HG03196 (cell line): Measurements from ENCODE around the gene DOCK1.

ENCODE experiments used
- ATAC-seq: cut with Tn5 transposase; IDR thresholded peaks from one replicate; pipeline ENCODE4 v1.9.1; 2021; ENCODE audit not compliant: unreplicated experiment

The DOCK1 gene

DNA sequence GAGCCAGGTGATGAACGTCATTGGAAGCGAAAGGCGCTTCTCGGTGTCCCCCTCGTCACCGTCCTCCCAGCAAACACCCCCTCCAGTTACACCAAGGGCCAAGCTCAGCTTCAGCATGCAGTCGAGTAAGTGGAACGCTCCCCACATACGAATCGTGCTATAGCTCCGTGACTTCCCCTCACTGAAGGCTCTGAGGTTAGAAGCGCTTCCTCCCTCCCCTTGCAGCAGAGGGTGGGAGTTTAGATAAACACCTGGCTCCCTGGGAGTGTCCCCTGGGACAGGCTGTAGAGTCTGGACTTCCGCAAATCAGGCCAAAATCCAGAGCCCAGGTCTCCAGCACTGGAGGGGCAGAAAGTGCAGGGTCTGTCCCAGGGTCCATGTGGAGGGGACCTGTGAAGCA is 538.9 kb downstream of the DOCK1 start:
- no peak for ATAC-seq

DNA sequence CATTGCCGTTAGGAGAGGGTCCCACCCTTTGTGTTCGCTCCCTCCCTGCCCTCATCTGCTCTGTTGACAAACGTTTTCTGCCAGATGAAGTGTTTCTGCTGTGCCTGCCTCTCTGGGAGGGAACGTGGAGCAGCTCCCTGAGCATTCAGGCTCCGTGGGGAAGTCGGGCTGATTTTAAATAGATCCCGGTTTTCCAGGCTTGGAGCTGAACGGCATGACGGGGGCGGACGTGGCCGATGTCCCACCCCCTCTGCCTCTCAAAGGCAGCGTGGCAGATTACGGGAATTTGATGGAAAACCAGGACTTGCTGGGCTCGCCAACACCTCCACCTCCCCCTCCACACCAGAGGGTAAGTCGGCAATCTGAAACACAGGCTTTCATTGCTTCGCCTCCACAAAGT is 542.0 kb downstream of the DOCK1 start:
- ATAC-seq: no peak

DNA sequence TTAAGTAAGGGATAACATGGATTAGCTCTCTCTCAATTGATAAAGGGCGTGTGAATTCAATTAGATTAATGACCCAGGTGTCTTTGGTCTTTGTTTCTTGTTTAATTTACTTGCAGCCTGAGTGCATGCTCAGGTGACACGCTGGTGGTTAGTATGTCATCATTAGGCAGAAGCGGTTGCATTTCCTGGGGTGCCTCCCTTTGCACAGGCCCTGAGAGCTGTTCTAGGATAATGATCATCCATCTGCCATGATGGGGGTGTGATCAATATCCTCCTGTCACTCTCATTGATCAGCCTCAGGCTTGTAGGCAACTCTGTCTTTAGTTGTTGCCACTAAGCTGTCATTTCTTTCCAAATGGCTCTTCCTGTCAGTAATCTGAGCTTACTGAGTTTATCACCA is 544.3 kb downstream of the DOCK1 start:
- ATAC-seq: no peak

DNA sequence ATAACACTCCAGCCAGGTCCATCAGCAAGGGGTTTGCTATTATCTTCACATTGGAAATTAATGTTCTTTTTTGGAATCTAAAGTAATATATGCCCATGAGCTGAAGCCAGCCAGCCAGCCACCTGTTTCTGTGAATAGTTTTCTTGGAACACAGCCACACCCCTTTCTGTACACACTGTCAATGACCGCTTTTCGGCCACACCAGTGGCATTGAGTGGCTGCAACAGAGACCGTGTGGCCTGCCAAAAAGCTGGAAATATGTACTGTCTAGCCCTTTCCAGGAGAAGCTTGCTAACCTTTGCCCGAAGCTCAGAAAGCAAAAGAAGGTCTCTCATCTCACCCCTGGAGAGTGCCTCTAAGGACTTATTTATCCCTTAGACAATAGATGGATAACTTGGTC is 545.4 kb downstream of the DOCK1 start:
- no peak for ATAC-seq

DNA sequence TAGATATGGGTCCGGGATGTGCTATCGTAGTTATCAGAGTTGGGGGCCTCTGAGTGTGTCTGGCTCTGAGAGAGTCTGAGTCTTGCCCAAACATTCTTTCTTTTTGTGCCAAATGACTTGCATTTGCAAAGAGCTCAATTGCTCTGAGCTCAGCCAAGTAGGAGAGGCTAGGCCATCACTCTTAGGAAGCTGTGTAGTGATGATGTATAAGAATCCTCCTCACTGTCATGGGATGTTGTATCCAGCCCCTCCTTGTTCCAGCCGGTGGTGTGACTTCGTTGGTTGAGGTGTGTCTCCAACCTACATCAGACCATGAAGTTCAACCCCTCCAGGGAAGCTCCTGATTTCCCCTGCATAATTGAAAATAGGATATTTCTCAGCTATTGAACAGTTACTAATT is 546.4 kb downstream of the DOCK1 start:
- no peak for ATAC-seq

DNA sequence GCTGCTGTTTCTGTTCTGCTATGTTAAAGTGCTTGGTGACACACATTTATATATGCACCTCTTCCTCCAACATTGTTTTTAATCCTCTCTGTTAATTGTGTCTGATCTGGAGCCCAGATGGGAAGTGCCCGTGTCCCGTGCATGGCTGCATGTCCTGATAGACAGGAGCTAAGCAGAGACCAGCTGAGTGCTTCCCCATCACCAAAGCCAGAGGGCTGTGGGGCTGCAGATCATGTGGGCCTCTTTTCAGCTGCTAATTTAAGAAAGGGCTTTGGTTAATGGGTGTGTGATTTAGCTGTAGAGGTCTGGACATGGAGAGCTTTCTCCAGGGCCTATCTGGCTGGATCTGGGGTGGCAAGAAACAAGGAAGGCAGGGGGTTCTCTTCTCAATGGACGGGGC is 547.3 kb downstream of the DOCK1 start:
- ATAC-seq: no peak

DNA sequence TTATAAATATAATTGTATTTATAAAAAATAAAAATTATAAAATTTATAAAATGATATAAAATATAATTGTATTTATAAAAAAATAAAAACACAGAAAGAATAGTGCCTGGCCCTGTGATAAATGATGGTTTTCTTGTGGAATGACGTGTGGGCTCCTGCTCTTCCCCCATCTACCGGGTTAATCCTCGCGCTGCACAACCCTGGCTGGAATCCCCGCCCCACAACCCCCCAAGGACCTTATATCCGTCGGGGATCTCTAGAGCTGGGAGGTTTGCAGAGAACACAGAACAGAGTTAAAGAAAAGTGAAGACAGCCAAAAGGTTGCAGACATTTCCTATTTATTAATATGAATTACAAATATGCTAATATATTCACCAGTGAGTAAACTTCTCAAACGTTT is 548.5 kb downstream of the DOCK1 start:
- no peak for ATAC-seq

DNA sequence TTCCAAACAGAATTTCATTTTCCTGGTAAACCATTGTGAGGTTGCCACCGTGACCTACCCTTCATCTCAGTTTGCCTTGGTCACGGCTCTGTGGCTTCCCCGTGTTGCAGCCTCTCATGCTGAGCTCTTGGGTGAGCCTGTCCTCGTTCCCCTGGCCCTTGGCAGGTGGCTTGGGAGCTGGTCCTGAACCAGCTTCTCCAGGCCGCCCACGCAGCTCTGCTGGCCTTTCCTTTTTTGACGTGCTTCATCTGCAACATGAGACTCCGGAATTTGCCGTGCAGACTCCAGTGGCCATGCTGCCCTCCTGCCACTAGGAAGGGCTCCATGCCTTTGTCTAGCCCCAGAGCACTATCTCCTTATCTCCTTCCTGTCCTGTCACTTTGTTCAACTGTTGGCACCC is 550.9 kb downstream of the DOCK1 start:
- ATAC-seq: no peak

DNA sequence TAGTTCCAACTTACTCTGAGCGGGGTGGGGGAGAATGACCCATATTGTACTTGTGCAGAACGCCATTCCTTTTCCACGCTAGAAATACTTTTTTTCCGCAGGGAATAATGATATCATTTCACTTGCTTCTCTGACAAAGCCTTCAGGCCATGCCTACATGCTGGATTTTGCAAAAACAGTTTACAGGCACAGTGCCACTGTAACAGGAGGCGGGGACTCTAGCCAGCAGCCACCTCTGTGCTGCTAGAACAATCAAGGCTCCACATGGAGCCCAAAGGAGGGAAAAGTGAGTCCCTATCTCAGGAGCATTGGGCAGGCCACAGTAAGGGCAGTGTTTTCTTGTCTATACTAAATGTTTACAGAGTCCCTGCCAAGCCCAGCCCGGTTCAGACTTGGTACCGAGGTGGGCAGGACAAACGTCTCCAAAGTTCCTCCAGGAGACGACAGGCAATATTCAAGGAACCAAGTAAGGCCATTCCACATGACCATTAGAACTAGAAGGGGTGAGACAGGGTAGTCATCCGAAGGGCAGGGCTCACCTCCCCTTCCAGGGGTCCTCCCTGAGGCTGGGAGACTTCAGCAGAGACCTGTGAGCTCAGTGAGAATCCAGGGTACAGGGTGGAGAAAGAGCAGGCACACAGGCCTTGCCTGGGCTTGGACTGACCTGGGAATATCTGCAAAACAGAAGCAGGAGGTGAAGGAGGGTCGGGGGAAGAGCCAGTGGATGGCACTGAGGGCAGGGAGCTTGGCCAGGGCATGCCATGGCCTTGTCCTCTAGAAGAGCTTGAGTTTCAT is 553.0 kb downstream of the DOCK1 start:
- no peak for ATAC-seq

DNA sequence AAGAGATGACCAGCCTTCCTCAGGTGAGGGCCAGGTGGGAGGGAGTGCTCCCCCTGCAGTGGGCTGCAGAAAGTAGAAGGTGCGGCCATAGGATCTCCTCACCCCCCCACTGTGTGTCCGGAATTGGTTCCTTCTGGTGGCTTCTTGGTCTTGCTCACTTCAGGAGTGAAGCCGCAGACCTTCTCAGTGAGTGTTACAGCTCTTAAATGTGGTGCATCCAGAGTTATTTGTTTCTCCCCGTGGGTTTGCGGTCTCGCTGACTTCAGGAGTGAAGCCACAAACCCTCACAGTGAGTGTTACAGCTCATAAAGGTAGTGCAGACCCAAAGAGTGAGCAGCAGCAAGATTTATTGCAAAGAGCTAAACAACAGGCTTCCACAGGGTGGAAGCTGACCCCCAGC is 553.6 kb downstream of the DOCK1 start:
- ATAC-seq: no peak

DNA sequence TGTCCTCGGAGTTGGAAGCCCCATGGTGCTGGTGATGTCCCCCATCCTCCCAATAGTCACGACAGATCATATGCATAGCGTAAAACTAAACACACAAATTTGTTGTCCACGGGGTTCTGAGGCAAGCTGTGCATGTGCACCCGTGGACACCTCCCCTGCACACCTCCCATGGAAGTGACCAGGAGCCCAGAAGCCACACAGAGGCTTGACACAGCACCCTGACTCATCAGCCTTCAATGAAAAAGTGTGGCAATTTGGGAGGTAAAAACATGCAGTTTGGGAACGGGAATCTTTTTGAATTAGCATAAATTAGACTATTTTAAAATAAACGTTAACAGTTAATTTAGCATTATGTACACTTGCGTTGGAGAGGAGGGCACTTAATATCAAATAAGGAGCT is 554.7 kb downstream of the DOCK1 start:
- no peak for ATAC-seq

DNA sequence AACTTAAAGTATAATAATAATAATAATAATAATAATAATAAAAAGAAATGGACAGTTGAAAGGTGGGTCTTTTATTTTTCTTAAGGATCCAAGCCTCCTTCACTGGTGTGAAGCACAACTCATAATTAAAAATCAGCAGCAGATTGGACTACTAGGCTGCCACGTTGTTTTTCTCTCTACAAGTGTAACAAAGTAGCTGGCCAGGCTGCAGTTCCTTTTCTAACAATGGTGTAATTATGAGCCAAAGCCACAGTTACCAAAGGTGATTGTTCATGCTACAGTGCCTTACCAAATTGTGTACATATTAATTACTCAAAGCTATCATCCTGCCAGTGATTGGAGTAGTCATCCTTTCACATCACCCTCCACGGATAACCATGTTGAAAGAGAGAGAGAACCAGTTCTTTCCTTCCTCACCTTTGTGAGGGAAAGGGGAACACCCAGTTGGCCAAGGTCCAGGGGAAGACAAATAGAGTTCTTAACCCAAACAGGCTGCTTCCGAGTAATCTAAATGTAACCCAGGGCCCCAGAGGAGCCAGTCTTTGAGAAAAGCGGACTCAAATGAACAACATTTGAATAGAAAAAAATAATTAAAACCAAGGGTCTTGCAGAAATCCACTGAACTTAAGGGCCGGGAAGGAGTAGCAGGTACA is 557.5 kb downstream of the DOCK1 start:
- ATAC-seq: no peak

DNA sequence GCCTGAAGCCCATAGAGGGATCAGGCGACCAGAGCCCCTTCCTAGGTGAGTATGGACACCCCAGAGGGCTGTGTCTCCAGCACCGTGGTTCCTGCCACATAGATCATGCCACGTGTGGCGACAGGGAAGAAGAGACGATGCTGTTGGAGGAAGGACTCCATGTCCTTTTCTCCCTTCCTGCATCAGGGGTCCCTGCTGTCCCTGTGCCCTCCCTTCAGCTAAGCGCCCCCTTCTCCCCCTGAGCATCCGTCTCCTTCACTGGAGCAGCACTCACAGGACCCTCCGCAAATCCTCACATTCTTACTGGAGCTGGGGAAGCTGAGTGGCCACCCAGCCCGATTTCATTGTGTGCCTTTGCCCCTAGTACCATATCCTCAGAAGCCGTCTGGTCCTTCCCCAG is 558.3 kb downstream of the DOCK1 start:
- ATAC-seq: no peak

DNA sequence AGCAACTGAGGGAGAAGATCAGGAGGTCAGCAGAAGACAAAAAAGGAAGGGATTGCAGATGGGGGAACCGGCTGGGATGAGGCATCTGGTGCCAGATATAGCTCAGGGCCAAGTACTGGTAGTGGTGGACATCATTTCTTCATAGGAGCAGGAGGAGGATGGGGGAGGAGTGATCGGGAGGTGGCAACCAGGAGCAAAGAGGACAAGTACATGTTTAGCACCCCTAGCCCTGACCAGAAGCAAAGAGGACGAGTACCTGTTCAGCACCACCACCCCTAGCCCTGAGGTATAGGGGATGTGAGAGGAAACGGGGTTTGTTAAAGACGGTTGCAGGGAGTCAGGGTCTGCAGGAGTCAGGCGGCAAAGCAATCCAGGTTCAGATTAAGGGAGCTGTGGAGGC is 559.3 kb downstream of the DOCK1 start:
- no peak for ATAC-seq

DNA sequence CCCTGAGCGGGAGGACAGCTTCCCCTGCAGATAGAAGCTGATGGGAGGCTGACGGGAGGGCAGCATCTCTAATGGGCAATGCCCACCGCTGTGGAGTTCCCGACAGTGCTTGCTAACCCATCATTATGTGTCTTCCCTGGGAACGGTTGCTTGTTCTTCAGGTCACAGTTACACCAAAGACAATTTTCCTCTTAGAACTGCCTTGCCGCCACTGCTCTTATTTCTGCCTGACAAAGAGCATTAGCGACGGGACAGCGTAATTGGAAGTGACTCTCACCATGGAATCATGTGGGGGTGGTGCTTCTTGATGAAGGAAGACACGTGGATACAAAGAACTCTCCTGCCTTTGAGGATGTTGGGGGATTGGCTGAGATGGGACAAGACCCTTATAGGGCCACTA is 562.6 kb downstream of the DOCK1 start:
- ATAC-seq: no peak

DNA sequence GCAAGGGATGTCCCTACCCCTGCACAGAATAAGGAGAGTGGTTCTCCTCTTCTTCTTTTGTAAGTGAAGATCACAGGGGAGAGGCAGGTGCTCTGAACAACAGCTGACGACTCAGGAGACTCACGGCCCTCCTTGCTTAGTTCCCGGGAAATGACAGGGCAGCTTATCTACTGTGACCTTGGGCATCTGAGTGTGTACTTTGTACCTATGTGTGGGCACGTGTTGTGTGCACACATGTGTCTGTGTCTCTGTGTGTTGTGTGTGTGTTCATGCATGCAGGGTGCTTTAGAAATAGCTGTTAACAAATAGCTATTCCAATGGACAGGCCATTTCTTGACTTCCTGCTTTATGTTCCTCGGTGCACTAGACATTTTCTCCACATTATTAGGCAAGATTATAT is 563.4 kb downstream of the DOCK1 start:
- ATAC-seq: no peak

DNA sequence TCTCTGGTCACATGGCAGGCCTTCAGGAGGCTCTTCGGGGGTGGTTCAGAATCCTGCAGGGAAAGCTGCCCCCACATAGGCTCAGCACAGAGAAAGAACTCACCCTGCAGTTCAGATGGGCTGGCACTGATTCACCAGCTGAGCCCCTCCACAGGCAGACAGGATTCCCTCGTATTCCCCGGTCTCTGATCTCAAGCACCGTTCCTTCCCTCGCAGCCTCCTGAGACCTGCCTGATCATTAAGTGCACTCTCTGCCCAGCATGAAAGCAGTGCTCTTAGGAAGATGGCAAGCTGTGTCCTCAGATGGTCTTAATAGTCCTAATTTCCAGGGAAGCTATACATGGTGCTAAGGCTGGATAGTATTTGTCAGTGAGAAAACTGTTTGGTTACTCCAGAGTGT is 565.7 kb downstream of the DOCK1 start:
- ATAC-seq: no peak

DNA sequence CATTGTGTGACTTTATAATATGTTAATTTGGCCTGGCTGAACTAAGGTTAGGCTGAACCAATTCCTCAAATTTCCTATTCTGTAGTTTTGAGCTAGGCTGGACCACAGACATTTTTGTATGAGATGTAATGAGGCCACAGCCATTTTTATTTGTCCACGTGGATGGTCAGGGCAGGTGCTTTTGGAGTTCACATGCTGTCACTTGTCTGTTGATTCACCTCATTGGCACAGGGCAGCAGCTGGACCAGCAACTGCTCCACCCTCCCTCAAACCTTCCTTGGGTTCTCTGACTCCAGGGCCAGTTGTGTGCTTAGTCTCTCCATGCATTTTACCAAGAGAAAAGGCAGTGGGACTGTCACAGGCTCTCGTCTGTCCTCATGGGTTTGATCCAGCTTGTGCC is 567.7 kb downstream of the DOCK1 start:
- ATAC-seq: no peak

DNA sequence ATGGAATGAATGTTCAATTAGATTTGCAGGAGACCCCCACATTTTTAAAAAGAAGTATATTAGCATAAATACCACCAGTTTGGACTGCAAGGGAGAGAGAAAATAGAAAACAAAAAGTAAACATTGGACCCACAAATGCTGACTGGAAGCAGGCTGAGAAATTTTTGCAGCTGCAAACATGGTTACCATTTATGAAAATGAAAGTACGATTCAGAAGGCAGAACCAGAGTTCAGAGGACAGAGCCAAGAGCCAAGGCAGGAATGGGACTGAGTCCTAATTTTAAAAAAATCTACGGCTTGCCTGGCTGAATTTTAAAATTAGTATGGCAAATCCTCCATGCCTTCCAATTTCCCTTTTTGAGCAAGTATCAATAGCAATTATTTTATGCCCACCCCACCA is 569.3 kb downstream of the DOCK1 start:
- no peak for ATAC-seq

DNA sequence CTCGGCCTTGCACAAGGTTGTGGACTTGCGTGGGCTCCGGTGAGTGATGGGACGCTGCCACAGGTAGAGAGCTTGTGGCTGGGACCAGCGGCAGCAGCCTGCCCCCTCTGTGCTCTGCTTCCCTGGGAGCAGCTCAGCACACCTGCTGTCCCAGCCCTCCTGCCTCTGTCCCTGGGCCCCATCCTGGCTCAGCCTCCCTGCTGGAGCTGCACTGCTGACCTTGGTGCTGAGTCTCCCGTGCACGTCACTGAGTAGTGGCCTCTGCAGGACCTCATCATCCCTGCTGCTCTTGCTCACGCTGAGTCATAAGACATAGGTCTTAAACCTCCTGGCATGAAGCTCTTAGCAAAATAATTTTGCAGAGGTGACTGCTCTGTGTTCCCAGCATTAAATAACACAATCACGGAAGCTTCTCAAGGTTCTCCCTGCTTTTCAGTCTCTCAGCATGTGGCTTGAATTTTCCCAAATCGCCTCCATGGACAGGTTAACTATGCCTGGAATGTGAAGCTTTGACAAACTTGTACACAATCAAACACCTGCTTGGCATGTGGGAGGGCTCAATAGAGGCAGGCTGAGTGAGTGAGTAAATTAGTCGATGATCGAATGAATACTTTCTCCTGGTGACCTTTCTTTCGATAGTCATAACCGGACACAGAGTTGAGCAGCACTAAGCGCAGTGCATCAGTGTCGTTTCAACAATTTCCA is 580.1 kb downstream of the DOCK1 start:
- no peak for ATAC-seq

DNA sequence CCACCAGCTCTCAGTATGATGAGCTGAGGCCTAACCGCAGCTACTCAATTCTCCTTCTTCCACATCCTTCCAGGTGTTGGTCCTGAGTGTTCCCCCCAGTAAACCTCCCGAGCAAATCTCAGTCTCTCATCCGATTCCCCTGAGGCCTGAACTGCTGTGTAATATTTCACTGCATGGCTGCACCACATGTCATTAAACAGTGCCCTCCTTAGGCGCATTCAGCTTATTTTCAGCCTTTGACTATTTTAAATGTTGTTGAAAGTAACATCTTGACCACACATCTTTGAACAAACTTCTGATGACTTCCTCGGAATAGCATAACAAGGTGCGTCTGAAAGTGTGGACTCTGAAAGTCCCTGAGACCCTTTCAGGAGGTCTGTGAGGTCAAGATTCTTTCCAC is 581.1 kb downstream of the DOCK1 start:
- ATAC-seq: no peak

DNA sequence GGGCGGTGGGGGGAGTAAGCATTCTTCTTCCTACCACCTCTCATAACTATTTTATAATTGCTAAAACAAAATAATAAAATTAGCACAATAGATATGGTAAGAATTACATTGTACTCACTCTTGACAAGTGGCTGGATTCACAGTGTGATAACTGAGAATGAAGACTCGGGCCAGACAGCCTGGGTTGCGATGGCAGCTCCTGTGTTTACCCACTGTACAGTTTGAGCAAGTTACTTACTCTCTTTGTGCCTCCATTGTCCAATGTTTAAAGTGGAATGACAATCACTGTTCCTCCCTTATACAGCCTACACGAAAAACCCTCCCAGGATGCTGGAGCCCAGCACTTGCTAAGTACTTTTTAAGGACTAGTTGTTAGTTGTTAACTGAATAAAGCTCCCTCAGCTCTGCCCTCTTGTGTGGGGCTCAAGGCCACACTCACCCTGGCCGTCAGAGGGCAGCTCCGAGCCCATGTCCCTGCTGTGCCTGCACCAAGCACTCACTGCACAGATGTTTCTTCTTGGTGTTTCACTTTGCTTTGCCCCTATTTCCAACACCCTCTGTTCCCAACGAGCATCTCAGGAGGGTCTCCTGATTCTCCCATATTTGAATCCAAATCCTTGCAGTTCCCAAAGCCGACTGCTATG is 587.5 kb downstream of the DOCK1 start:
- no peak for ATAC-seq
